Measurements from ENCODE around the gene SSRP1.
"Not testable (repeated sequence)": the region's sequence is repeated elsewhere in the genome, so short reads cannot be mapped to it uniquely, and the experiment has no call there.

SSRP1 gene, protein sequence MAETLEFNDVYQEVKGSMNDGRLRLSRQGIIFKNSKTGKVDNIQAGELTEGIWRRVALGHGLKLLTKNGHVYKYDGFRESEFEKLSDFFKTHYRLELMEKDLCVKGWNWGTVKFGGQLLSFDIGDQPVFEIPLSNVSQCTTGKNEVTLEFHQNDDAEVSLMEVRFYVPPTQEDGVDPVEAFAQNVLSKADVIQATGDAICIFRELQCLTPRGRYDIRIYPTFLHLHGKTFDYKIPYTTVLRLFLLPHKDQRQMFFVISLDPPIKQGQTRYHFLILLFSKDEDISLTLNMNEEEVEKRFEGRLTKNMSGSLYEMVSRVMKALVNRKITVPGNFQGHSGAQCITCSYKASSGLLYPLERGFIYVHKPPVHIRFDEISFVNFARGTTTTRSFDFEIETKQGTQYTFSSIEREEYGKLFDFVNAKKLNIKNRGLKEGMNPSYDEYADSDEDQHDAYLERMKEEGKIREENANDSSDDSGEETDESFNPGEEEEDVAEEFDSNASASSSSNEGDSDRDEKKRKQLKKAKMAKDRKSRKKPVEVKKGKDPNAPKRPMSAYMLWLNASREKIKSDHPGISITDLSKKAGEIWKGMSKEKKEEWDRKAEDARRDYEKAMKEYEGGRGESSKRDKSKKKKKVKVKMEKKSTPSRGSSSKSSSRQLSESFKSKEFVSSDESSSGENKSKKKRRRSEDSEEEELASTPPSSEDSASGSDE

DNA sequence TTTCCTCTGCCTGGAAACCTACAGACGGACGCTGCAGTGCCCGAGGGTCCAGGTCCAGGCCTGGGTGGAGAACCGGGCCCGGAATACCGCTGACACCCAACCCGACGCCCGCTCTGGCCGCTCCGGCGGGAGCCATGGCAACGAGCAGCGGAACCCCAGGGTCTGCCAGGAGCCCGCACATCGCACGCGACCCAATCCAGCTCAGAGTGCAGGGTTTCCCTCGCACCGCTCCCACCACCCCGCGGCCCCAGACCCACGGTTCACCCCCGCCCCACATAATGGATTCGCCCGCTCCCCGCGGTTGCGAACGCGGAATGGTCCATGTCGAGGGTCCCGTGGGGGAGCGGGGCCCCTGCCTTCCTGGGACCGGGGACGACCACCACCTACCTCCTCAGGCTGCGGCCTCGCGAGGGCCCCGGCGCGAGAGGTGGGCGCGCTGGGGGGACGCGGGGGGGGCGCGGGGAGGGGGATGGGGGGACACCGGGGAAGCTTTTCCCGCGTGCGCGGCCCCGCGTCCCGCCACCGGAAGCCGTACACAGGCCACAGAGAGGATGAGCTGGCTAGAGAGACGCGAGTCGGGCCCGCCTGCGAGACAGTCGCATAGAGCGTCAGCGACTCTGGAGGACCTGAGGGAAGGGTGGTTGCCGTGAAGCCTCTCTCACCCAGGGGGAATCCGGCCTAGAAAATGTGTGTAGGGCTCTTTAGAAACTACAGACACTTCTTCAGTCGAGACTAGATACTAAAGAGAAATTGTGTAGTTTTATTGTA, at the start of gene SSRP1:
SSRP1 (minus strand) TSS at position 550 of the 768 bp plus-strand sequence. CDS start 771 bp downstream, outside the sequence.
- peak; percentile 93 for DNase-seq

DNA sequence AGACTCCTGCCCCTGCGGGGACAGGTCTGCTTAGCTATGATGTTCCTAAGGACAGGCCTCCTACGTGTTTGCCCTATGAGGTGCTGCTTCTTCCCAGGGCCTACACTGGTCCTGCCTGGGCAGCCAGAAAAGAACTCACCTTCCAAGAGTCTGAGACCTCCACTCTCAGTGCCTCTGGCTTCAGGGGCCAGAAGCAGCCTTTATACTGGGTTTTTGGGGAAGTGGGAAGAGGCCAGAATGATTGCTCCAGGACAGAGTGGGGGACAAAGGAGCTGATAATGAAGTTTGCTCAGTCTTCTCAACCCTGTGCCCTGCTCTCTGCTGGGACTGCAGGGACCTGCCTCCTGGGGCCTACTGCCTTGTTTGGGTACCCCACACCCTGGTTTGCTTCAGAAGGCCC, 45.3 kb upstream of the SSRP1 start, which contains the start of gene PRG3:
PRG3 (minus strand) TSS at position 176 of the 400 bp plus-strand sequence. CDS start 442 bp downstream, outside the sequence.
- DNase-seq = no peak

DNA sequence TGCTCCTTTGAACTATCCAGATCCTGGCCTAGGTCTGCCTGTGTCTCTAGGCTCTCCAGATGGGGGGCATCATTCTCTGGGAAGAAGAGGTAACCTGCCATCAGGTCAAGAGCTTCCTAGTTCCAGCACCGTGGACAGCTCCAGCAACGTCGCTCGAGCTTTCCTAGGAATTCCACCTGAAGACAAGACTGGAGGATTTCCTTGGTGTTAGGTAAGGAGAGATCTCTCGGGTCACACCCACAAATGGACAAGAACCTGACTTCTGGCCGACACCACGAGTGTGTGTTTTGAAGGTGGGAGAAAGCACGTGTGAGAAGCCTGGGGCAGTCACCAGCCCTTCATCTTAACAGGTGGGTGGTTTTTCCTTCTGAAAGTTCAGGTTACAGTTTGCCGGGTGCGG, 44.0 kb upstream of the SSRP1 start:
- DNase-seq = no peak

DNA sequence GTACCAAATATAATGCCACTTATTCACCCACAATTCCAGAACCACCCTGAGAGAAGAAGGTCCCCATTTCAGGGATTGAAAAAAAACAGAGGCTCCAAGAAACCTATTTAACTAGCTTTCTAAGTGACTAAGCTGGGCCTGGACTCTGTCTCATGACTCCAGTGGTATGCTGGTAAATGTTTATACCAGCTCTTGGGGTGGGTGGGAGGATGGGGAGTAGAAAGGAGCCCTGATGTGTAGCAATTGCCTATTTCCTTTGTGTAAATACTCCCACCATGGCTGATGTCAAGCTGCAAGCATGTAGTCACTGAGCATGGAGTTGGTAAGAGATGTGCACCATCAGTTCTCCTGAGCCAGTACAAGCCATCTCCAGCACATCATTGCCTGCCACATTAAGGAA, 42.5 kb upstream of the SSRP1 start:
- no peak for DNase-seq

DNA sequence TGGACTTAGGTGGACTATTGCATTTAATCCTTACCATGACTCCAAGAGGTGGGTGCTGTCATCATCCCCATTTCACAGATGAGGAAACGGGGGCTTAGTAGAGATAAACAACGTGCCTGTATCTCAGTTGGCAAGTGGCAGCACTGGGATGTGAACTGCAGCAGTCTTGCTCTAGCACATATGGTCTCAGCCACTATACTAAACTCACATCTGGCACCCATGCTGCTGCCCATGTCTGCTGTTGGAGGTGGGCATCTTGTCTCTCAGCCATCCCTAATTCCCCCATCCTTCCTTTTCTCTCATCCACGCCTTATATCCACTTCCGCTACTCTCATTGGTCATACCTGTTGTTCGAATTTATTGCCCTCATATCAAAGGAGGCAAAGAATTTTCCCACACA, 41.4 kb upstream of the SSRP1 start:
- no peak for DNase-seq

DNA sequence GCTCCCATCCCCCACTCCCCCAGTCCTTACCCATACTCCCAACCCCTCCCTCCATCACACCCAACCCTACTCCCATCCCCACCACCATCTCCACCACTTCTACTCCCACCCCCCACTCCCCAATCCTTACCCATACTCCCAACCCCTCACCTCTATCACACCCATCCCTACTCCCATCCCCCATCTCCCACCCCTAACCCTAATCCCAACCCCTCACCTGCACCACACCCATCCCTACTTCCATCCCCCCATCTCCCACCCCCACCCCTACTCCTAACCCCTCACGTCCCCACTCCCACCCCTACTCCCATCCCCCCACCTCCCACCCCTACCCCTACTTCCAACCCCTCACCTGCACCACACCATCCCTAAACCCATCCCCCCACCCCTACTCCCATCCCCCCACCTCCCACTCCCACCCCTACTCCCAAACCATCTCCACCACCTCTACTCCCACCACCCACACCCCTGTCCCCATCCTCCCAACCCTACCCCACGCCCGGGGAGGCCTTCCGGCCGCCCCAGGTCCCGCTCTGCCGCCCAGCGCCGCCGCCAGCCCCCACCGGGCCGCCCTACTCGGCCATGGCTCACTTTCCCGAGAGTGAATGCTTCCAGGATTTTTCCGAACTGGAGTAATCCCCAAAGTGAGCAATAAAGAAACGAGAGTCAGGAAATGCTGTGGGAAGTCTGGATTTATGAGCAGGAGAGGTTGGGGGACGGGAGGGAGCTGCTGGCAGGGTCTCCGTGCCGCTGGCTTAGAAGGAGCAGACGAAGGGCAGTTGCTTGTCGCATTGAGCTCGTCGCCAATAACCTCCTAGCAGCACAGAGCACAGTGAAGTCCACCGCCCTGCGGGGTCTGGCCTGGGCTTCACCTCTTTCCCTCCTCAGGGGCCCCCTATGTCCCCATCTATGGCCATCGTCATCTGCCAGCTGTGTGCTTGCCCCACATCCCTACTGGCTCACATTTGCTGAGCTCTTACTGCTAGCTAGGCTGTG, 40.7 kb upstream of the SSRP1 start:
- no peak for DNase-seq

DNA sequence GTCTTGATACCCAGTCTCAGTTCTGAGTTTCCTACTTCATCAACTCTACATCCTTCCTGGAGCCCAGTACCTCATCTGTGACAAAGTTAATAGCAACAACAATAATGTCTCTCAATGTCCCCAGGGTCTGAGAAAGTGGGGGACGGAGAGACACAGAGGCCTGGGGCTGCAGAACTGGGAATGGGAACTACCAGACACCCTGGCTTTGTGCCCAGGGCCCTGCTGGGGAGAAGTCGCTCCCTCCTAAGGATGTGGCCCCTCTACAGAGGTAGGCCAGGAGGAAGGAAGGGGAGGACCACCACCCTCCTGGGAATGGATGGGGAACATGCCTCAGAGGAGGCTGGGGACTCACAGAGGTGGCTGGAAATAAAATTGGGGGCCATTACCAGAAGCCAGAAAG, 39.8 kb upstream of the SSRP1 start:
- no peak for DNase-seq

DNA sequence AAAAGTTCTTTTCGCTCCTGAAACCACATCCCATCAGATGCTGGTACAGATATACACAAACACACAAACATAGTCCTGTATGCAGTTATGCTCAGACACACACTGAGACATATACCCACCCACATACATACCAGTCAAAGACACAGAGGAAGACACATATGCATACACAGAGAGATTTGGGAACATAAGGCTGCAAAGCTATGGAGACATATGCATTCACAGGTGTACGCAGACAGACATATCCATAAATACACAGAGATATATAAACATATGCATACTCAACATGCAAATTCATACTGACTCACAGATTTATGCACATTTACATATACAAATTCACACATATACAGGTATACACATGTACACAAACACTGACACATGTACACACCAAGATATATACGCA, 39.3 kb upstream of the SSRP1 start:
- DNase-seq = no peak

DNA sequence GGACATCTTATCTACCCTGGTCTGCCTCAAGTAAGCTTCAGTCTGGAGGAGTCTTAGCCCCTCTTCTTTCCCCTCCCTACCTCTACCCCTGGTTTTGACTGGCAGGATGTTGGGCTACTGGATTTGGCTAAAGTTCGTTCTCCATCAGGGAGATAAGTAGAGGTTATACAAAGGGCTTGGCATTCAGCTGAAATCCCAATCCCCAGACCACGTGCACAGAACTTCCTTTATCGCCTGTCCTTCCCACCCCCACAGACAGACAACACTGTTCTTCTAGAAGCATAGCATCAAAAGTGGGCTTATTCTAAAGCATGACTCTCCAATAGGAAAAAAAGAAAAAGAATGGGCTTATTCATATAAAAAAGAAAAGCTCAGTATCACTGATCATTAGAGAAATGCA, 37.5 kb upstream of the SSRP1 start:
- DNase-seq = no peak

DNA sequence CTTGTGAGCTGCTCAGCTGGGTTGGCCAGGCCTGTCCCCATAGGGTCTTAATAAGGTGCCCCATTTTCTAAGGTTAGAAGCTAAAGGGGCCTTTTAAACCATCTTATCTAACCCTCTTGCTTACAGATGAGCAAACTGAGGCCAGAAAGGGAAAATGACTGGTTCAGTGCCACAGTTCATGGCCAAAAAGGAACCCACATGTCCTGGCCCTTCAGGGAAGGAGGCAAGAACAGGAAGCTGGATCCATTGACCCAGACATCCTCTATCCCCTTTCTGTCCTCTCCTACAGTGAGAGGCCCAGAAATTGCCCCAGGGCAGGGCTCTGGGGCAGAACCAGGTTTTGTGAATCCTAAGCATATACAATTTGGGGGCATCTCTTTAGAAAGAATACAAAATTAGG, 35.2 kb upstream of the SSRP1 start:
- DNase-seq = no peak

DNA sequence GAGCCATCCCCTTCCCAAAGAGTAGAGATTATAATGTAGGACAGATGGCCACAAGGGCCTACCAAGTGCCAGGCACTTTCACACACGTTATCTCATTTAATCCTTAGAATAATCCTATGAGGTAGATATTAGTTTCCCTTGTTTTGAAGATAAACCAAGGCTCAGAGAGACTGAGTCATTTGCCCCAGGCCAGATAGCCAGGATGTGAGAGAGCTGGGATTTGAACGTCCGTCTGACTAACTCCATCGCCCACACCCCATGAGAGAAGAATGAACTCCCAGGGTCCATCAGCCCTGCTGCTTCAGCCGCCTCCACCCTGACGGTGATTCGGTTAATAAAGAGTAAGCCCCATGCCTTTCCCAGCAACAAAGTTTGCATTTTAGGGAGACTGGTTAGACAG, 34.6 kb upstream of the SSRP1 start:
- no peak for DNase-seq

DNA sequence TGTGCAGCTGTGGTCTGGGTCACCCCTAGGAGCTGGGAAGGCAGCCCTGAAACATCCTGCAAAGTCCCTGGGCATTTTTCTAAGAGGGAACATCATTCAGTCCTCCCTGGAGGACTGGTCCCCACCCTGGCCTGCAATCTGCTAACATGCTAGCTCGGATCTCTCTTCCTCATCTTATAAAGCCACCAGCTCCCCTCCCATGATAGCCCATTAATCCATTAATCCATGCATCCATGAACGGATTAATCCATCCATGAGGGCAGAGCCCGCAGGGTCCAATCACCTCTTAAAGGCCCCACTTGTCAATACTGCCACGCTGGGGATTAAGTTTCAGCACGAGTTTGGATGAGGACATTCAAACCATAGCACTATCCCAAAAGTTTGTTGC, 33.1 kb upstream of the SSRP1 start:
- DNase-seq = no peak

DNA sequence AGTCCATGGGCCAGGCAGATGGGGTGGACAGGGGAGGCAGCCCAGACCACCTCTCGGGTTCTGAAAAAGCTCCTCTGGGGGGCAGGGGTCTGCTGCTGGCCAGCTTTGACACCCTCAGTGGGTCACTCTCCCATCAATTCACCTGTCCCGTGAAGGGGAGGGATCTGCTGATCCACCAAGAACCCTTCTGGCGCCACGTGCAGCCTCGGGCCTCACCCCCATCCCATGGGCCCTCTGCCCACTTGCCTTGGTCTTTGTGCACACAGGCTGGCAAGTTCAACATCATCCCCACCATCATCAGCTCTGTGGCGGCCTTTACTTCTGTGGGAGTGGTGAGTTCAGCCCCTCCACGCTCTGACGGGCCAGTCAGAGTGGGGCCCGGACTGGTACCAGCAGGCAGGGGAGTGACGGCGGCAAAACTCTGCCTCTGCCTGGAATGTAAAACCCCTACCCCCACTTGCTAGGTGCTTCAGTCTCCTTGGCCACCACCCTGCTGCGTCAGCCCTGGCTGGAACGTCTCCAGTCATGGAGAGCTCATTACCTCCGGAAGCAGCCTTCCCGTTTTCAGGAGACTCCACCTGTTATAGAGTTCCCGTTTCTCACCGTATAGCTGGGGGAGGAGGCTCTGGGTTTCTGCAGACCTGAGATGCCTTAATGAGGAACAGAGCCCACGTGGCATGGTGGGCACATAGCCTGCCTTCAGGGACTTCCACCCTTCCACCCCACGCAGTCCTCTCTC, 32.6 kb upstream of the SSRP1 start:
- no peak for DNase-seq

DNA sequence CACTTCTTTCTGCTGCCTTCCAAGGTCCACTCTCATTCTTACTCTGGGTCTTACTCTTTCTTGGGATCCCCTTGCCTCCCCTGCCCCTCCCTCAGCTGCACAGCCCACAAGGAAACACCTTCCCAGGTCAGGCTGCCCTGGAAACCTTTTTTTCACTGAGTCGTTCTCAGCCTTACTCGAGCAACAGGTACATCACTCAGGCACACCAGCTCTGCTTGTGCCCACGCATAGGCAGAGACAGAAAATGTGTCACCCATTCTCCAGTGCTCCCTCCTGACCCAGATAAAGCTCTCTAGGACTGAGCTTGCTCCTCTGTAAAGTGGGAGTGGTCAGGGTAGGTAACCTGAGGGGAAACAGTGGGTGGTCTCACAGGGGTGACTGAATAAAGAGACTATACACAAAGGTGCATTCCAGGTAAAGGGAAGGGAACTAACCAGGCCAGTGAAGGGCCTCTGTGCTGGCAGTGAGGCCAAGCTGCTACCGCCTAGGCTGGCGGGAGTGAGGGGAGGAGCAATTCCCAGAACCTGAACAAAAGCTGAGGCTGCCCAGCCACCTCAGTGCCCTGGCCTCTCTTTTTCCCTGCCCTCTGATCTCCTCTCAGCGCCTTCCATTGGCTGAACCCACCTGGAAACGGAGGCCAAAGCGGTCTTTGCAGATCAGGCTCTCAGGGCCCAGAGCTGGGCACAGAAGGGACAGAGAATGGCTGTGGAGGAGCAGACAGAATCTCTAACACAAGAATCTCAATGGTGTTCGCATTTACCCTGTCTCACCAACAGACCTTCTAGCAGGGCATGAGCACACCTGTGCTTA, 29.4 kb upstream of the SSRP1 start:
- DNase-seq = no peak

DNA sequence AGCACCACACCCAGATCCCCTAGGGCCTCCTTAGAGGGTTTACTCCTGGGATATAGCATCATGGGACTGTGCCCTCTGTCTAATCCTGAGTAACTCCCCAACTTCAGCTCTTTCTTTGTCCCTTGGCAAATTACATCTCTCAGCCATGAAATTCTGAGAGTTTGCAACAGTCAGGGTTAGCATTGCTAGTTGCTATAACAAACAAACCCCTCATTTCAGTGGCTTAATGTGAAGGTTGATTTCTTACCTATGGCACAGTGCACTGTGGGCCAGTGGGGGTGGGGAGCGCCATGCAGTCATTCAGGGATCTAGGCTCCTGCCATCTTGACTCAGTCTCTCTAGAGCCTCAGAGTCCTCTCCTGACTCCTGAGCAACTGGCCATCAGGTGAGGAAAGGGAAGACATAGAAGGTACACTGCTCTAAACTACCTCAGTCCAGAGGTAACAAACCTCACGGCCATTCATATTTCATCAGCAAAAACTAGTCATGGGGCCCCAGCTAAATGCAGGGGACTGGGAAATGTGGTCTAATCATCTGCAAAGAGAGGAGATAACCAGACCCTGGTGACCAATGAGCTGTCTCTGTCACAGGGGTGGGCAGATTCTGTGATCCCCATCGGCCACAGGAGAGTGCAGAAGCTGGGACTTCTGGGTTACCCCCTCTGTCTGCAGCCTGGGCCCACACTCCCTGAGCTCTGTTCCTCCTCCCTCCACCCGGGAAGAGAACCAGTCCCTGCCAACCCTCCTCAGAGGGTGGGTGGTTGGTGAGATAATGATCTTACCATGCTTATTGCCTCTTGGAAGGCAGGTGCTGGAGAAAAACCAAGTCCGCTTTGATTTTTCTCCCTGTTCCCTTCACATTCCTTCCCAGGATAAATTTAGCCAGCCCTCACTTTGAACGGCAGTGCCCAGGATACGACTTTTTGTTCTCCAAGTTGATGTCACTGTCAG, 27.7 kb upstream of the SSRP1 start:
- no peak for DNase-seq

DNA sequence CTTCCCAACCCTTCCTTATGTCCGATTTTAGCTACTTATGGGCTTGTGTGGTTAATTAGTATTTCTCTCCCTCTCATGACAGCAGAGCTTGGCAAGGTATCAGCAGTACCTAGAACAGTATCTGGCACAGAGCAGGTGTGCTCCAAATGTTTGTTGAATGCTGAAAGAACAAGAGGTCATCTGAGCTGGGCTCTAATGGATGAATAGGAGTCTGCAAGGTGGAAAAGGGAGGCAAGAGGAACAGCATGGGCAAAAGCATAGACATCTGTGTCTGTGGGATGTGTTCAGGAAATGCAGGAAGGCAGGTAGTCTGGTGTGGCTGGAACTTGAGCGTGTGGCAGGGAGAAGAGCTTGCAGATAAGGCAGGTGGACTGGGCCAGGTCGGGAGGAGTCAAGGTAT, 26.2 kb upstream of the SSRP1 start:
- DNase-seq = no peak

DNA sequence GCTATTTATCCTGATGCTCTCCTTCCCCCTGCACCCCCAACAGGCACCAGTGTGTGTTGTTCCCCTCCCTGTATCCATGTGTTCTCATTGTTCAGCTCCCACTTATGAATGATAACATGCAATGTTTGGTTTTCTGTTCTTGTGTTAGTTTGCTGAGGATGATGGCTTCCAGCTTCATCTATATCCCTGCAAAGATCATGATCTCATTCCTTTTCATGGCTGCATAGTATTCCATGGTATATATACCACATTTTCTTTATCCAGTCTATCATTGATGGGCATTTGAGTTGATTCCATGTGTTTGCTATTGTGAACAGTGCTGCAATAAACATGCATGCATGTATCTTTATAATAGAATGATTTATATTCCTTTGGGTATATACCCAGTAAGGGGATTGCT, 25.7 kb upstream of the SSRP1 start:
- DNase-seq = not testable (repeated sequence)

DNA sequence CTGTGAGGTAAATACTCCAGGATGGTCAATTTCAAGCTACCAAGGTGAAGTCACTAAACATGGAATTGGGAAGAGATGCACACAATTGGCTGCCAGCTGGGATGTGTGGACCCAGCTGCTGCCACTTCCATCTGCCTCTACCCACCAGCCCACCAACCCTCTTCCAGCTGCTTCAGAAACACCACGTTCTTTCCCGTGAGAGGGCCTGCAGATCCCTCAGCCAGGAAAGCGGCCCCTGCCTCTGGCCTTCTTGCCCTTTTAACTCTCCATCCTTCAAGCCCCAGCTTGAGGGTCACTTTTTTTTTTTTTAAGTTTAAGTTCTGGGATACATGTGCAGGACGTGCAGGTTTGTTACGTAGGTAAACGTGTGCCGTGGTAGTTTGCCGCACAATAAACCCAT, 25.3 kb upstream of the SSRP1 start:
- DNase-seq = no peak

DNA sequence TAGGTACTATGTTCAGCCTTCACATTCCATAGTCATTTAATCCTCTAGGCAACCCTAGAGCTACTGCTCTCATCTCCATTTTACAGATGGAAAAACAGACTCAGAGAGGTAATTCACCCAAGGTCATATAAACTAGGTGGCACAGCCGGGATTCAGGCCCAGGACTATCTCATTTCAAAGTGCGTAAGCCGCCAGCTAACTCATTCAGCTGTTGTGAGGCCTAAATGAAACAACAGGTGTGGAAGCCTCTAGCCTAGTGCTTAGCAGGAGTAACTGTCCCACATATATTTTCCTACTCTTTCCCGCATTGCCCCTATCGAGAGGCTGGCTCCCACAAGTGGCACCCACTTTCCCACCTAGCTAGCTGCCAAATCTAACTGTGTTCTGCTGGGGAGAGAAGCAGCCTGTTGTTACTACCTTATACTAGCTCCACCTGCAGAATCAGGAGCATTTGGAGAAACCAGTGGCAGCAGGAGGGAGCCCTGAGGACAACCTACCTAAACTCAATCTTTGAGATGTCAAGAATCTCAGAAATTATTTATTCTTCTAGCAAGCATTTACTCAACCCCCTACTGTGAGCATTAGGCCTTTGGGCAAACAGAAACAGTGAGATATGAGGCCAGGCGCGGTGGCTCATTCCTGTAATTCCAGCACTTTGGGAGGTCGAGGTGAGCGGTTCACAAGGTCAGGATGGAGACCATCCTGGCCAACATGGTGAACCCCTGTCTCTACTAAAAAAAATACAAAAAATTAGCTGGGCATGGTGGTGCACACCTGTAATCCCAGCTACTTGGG, 24.4 kb upstream of the SSRP1 start:
- no peak for DNase-seq
